Measurements from ENCODE around the gene FAM83F. TPM values are rescaled to one million over a fixed set of nuclear protein-coding genes. Genes with fewer than 3 reads are reported as not detected.

The FAM83F gene
- total RNA-seq, 2 donors from 2014 or later = 0.42 TPM; not detected in 1

GRCh38 chr22:40076702-40077645 is 82.2 kb downstream of the FAM83F start:
- intact Hi-C loops (cut with DNase I) = no loop called here

DNA sequence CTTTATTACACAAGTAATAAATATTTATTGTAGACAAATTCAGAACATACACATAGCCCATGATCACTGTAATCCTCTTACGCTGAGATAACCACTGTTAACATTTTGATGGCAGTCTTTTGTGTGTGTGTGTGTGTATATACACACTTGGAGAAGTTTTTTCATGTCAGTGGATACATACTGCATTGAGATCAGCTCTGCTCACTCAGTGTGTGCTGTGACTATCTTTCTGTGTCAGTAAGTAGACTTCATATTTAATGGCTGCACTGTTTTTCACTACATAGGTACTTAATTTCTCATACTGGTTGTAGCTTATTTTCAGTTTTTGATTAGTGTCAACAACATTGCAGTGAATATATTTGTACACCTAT is 82.9 kb downstream of the FAM83F start:
- DNase-seq (ENCODE audit: low spot score) = no peak
- intact Hi-C loops (cut with DNase I) = no loop called here

More at GRCh38 chr22:40076702-40077645, 82.2 kb downstream of the FAM83F start:
- no peak for DNase-seq (ENCODE audit: low spot score)

DNA sequence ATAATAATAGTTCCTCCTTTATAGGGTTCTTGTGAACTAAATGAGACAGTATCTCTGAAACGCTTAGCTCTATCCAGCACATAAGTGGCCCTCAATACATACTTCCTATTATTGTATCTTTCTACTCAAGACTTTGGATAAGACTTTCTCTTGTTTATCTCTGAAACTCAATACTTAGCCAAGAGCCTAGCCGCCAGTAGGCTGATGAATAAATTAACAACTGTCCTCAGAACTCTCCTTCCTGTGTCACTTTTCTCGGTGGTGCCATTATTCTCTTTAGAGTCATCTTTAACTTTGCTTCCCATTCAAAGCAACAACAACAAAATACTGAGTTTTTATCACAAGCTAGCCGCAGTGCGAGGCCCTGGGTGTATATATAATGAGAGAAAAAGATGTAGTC is 86.9 kb downstream of the FAM83F start:
- intact Hi-C loops (cut with DNase I) = no loop called here

GRCh38 chr22:40082184-40082583 is 87.4 kb downstream of the FAM83F start:
- DNase-seq (ENCODE audit: low spot score) = no peak
- intact Hi-C loops (cut with DNase I) = no loop called here

More for the DNA sequence above, 86.9 kb downstream of the FAM83F start:
- DNase-seq (ENCODE audit: low spot score) = no peak

DNA sequence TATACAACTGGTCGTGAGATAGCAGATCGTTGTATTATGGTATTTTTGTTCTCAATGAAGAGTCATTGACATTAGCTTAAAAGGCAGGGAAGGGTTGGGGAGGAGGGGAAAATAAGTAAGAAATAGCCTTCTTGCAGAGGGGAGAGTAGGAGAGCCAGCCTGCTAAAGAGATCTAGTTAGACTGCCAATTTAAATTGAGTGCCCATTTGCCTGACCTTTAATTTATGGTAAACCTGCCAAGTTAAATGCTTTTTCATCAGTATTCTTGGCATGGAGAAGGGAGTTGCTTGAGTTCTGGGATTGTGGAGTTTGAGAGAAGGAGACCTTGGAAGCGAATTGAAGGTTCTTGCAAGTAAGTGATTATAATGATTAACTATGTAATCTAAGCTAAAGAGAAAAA is 89.0 kb downstream of the FAM83F start:
- intact Hi-C loops (cut with DNase I) = no loop called here
- no peak for DNase-seq (ENCODE audit: low spot score)

DNA sequence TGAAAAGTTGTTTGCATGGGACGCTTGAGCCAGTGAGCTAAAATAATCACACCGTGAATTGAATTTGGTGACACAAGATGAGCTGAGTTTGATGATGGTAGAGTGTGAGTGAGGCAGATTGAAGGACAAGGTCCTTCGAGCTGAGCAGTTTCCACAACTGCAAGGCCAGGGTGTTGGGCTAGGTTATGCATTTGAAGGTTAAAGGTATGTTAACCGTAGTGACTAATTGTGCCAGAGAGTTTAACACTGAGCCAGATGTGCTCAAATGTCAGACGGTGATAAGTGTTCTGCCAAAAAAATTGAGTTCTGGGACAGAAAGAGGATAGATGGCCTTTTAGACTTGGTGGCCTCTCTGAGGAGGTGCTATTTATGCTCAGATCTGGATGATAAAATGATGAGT is 89.5 kb downstream of the FAM83F start:
- intact Hi-C loops (cut with DNase I) = no loop called here
- no peak for DNase-seq (ENCODE audit: low spot score)

DNA sequence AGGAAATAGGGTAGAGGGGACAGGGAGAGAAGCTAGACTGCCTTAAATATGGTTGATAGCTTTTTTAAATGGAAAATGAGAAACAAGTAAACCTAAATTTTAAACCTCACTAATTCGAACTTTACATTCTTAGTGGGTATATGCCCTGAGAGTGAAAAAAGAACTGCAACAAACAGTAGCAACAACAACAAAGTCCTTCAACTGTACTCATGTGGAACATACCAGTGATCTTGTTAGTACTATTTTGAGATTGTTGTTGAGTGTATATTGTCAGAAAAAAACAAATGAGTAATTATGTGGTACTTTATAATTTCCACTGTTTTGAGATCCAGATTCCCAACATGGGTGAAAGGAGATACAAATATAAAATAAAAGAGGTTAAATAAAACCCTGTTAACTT is 94.1 kb downstream of the FAM83F start:
- DNase-seq (ENCODE audit: low spot score) = no peak
- intact Hi-C loops (cut with DNase I) = no loop called here

Other genes with a start within 250 kb of the FAM83F start
- gene ENTHD1, start 101.2 kb upstream of the FAM83F start, total RNA-seq = not detected
- gene GRAP2, start 93.9 kb upstream of the FAM83F start, total RNA-seq = 1 to 10 TPM; 2.0 to 4.1 TPM
- gene TMA7B, start 34.6 kb upstream of the FAM83F start, total RNA-seq = under 1 TPM in 1 of 2 donors, not detected in 1; 0.29 TPM
- 10 to 100 TPM; 44.3 to 44.9 TPM for gene TNRC6B, start 183.0 kb downstream of the FAM83F start, total RNA-seq

Measured in posterior vena cava (tissue), 2 donors.